Measurements from ENCODE around the gene RHBDD2.

GRCh38 chr7:75888464-75889222 lies 9.8 kb downstream of the RHBDD2 start:
- TF ChIP-seq POLR2A (IDR thresholded peaks at IDR 0.05), result no peak
- TF ChIP-seq, protein P1, sequence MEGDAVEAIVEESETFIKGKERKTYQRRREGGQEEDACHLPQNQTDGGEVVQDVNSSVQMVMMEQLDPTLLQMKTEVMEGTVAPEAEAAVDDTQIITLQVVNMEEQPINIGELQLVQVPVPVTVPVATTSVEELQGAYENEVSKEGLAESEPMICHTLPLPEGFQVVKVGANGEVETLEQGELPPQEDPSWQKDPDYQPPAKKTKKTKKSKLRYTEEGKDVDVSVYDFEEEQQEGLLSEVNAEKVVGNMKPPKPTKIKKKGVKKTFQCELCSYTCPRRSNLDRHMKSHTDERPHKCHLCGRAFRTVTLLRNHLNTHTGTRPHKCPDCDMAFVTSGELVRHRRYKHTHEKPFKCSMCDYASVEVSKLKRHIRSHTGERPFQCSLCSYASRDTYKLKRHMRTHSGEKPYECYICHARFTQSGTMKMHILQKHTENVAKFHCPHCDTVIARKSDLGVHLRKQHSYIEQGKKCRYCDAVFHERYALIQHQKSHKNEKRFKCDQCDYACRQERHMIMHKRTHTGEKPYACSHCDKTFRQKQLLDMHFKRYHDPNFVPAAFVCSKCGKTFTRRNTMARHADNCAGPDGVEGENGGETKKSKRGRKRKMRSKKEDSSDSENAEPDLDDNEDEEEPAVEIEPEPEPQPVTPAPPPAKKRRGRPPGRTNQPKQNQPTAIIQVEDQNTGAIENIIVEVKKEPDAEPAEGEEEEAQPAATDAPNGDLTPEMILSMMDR (IDR thresholded peaks at IDR 0.05 in 4 of 5, conservative IDR thresholded peaks at IDR 0.05 in 1 of 5), result no peak

Data from gastrocnemius medialis (tissue), 4 donors.